HepG2 (cell line): ENCODE data around the gene THOC6. TPM values are rescaled to one million over a fixed set of nuclear protein-coding genes. Genes with fewer than 3 reads are reported as not detected.
A peak's percentile ranks its signal among the peaks of the same experiment; 100 is the strongest.

Experiments used
- AGO1 ChIP-seq: fragments of 200-400 bp; formaldehyde crosslinking; IDR thresholded peaks from 2 replicates; pipeline ENCODE4 v1.6.1; 2017; ENCODE audit warnings: mild to moderate bottlenecking, low read depth, low read length, moderate library complexity; ENCODE audit not compliant: poor library complexity, severe bottlenecking
- CEBPG ChIP-seq: IDR thresholded peaks from 2 replicates; pipeline ENCODE4 v1.6.1; 2016
- FOXK1 ChIP-seq: sonication (generic); formaldehyde crosslinking; IDR thresholded peaks from 2 replicates; pipeline ENCODE4 v1.4.0; 2020; ENCODE audit warnings: low read depth, missing genetic modification reagents, borderline replicate concordance
- HDAC2 ChIP-seq: sonication (generic); formaldehyde crosslinking; IDR thresholded peaks from 2 replicates; pipeline ENCODE4 v1.4.0; 2020; ENCODE audit warnings: missing genetic modification reagents
- HNRNPL ChIP-seq: fragments of 200-400 bp; formaldehyde crosslinking; IDR thresholded peaks from 2 replicates; pipeline ENCODE4 v1.6.1; 2017; ENCODE audit warnings: mild to moderate bottlenecking, low read depth, low read length
- HOXA7 ChIP-seq: sonication (generic); formaldehyde crosslinking; IDR thresholded peaks from 2 replicates; pipeline ENCODE4 v1.8.1; 2022; ENCODE audit warnings: mild to moderate bottlenecking, missing genetic modification reagents, moderate library complexity
- NCOR1 ChIP-seq: fragments of 200-600 bp; sonication (generic); IDR thresholded peaks from 2 replicates; pipeline ENCODE4 v1.7.0; 2017; ENCODE audit warnings: antibody characterized with exemption, low read length, borderline replicate concordance
- STAG1 ChIP-seq: sonication (generic); formaldehyde crosslinking; IDR thresholded peaks from 2 replicates; pipeline ENCODE4 v1.4.0; 2020; ENCODE audit warnings: missing genetic modification reagents
- ZKSCAN5 ChIP-seq: sonication (generic); formaldehyde crosslinking; IDR thresholded peaks from 2 replicates; pipeline ENCODE4 v1.5.1; 2020; ENCODE audit warnings: mild to moderate bottlenecking, missing genetic modification reagents
- ZNF225 ChIP-seq: sonication (generic); formaldehyde crosslinking; IDR thresholded peaks from 2 replicates; pipeline ENCODE4 v1.4.0; 2020; ENCODE audit warnings: mild to moderate bottlenecking, missing genetic modification reagents
- ZNF446 ChIP-seq: sonication (generic); formaldehyde crosslinking; IDR thresholded peaks from 2 replicates; pipeline ENCODE4 v1.5.0; 2020; ENCODE audit warnings: mild to moderate bottlenecking, missing genetic modification reagents
- ZNF562 ChIP-seq: sonication (generic); formaldehyde crosslinking; IDR thresholded peaks from 2 replicates; pipeline ENCODE4 v1.8.0; 2022; ENCODE audit warnings: missing genetic modification reagents, borderline replicate concordance
- ZNF577 ChIP-seq: sonication (generic); formaldehyde crosslinking; IDR thresholded peaks from 2 replicates; pipeline ENCODE4 v1.4.0; 2020; ENCODE audit warnings: mild to moderate bottlenecking, low read depth, missing genetic modification reagents, borderline replicate concordance
- ZSCAN29 ChIP-seq: sonication (generic); formaldehyde crosslinking; conservative IDR thresholded peaks from 2 replicates; pipeline ENCODE4 v1.4.0; 2020; ENCODE audit warnings: mild to moderate bottlenecking, missing genetic modification reagents
- polyA plus RNA-seq, 8 experiments: library from polyadenylated mRNA; depleted of rRNA in 3 of 8; stranded (reverse) in 7 of 8; unstranded in 1 of 8; fragments of >200 nt; fragmentation: Illumina TruSeq in 4 of 8; extraction: Trizol in 4 of 8; gene quantifications; 2 replicates each; pipeline versions ENCODE4 v1.2.1 to v1.2.3, GENCODE V29; 2011 to 2016; ENCODE audit warnings: low read depth in 4 of 8, missing spikeins in 1 of 8, mixed read lengths in 1 of 8; ENCODE audit not compliant: insufficient read depth in 1 of 8
- total RNA-seq, 5 experiments: library from RNA; depleted of rRNA; stranded (reverse); fragments of >200 nt; fragmentation: Illumina TruSeq; extraction: Trizol; gene quantifications; 2 replicates each; pipeline ENCODE4 v1.2.3, GENCODE V29; 2016; ENCODE audit warnings: low read depth in 1 of 5
- TF ChIP-seq, protein P1 (sequence below): sonication (generic); formaldehyde crosslinking; IDR thresholded peaks from 2 replicates; pipeline ENCODE4 v1.9.0; 2021; ENCODE audit warnings: missing genetic modification reagents, borderline replicate concordance
- TF ChIP-seq, protein P2 (sequence below): sonication (generic); formaldehyde crosslinking; IDR thresholded peaks from 2 replicates; pipeline ENCODE4 v1.5.0; 2020; ENCODE audit warnings: mild to moderate bottlenecking, missing genetic modification reagents, borderline replicate concordance
- TF ChIP-seq, protein P3 (sequence below): sonication (generic); formaldehyde crosslinking; IDR thresholded peaks from 2 replicates; pipeline ENCODE4 v1.8.1; 2023; ENCODE audit warnings: mild to moderate bottlenecking, missing genetic modification reagents
- TF ChIP-seq, protein P4 (sequence below): IDR thresholded peaks from 2 replicates; pipeline ENCODE4 v1.6.1; 2012; ENCODE audit warnings: low read depth, low read length, improper control_type of control experiment
- TF ChIP-seq, protein P5 (sequence below): sonication (generic); formaldehyde crosslinking; IDR thresholded peaks from 2 replicates; pipeline ENCODE4 v1.5.1; 2020; ENCODE audit warnings: missing genetic modification reagents, mild to moderate bottlenecking, borderline replicate concordance

The THOC6 gene
- total and polyA plus RNA-seq, 2 of the 13 experiments (the other 11 are each of a cell fraction or from before 2014, with no cell fraction given) = 32.1 to 37.0 TPM

DNA sequence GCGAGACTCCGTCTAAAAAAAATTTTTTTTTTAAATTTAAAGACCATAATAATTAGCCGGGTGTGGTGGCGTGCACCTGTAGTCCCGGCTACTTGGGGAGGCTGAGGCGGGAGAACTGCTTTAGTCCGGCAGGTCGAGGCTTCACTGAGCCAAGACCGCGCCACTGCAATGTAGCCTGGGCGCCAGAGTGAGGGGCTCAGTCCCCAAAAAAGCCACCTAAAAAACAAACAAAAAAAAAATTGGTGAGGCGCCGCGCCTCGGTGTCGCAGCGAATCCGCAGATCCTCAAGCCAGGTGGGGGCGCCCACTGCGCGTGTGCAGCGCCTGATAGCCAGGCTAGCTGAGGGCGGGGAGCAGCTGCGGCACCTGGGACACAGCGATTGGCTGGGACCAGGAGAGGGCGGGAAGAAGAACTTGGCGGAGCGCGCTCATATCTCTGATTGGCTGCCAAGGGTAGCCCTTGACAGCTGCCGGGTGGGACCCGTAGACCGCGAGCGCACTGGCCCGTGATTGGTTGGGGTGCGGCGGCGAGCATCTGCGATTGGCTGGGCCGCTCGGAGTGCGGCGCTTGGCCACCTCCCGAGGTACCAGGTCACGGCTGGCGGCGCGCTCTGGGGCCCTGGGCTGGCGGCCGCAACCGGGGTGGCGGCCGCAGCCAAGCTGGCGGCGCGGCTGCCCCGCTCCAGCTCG lies 20.1 kb upstream of the THOC6 start (continued):
- TF ChIP-seq HDAC2 (peak; percentile 76), ZNF577 (CRISPR knock-in tag) (no peak), ZSCAN29 (CRISPR knock-in tag) (no peak), ZKSCAN5 (no peak), HNRNPL (0 out of 2 replicates have a peak, but pooled peaks have one; percentile 50), NCOR1 (no peak), ZNF562 (CRISPR knock-in tag) (no peak), STAG1 (peak; percentile 94), ZNF446 (CRISPR knock-in tag) (no peak), ZNF225 (CRISPR knock-in tag) (no peak), CEBPG (no peak), HOXA7 (no peak), FOXK1 (no peak), AGO1 (peak; percentile 75)
- TF ChIP-seq, protein P1, sequence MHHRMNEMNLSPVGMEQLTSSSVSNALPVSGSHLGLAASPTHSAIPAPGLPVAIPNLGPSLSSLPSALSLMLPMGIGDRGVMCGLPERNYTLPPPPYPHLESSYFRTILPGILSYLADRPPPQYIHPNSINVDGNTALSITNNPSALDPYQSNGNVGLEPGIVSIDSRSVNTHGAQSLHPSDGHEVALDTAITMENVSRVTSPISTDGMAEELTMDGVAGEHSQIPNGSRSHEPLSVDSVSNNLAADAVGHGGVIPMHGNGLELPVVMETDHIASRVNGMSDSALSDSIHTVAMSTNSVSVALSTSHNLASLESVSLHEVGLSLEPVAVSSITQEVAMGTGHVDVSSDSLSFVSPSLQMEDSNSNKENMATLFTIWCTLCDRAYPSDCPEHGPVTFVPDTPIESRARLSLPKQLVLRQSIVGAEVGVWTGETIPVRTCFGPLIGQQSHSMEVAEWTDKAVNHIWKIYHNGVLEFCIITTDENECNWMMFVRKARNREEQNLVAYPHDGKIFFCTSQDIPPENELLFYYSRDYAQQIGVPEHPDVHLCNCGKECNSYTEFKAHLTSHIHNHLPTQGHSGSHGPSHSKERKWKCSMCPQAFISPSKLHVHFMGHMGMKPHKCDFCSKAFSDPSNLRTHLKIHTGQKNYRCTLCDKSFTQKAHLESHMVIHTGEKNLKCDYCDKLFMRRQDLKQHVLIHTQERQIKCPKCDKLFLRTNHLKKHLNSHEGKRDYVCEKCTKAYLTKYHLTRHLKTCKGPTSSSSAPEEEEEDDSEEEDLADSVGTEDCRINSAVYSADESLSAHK (CRISPR knock-in tag) = no peak
- TF ChIP-seq, protein P2, sequence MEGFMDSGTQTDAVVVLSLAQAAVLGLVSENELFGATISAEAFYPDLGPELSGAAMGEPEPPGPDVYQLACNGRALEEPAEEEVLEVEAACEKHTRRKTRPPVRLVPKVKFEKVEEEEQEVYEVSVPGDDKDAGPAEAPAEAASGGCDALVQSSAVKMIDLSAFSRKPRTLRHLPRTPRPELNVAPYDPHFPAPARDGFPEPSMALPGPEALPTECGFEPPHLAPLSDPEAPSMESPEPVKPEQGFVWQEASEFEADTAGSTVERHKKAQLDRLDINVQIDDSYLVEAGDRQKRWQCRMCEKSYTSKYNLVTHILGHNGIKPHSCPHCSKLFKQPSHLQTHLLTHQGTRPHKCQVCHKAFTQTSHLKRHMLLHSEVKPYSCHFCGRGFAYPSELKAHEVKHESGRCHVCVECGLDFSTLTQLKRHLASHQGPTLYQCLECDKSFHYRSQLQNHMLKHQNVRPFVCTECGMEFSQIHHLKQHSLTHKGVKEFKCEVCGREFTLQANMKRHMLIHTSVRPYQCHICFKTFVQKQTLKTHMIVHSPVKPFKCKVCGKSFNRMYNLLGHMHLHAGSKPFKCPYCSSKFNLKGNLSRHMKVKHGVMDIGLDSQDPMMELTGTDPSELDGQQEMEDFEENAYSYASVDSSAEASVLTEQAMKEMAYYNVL (CRISPR knock-in tag) = no peak
- TF ChIP-seq, protein P3, sequence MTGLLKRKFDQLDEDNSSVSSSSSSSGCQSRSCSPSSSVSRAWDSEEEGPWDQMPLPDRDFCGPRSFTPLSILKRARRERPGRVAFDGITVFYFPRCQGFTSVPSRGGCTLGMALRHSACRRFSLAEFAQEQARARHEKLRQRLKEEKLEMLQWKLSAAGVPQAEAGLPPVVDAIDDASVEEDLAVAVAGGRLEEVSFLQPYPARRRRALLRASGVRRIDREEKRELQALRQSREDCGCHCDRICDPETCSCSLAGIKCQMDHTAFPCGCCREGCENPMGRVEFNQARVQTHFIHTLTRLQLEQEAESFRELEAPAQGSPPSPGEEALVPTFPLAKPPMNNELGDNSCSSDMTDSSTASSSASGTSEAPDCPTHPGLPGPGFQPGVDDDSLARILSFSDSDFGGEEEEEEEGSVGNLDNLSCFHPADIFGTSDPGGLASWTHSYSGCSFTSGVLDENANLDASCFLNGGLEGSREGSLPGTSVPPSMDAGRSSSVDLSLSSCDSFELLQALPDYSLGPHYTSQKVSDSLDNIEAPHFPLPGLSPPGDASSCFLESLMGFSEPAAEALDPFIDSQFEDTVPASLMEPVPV (CRISPR knock-in tag) = no peak; the same call in 1 of the 2 replicates
- TF ChIP-seq, protein P4, sequence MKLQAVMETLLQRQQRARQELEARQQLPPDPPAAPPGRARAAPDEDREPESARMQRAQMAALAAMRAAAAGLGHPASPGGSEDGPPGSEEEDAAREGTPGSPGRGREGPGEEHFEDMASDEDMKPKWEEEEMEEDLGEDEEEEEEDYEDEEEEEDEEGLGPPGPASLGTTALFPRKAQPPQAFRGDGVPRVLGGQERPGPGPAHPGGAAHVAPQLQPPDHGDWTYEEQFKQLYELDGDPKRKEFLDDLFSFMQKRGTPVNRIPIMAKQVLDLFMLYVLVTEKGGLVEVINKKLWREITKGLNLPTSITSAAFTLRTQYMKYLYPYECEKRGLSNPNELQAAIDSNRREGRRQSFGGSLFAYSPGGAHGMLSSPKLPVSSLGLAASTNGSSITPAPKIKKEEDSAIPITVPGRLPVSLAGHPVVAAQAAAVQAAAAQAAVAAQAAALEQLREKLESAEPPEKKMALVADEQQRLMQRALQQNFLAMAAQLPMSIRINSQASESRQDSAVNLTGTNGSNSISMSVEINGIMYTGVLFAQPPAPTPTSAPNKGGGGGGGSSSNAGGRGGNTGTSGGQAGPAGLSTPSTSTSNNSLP = no peak
- TF ChIP-seq, protein P5, sequence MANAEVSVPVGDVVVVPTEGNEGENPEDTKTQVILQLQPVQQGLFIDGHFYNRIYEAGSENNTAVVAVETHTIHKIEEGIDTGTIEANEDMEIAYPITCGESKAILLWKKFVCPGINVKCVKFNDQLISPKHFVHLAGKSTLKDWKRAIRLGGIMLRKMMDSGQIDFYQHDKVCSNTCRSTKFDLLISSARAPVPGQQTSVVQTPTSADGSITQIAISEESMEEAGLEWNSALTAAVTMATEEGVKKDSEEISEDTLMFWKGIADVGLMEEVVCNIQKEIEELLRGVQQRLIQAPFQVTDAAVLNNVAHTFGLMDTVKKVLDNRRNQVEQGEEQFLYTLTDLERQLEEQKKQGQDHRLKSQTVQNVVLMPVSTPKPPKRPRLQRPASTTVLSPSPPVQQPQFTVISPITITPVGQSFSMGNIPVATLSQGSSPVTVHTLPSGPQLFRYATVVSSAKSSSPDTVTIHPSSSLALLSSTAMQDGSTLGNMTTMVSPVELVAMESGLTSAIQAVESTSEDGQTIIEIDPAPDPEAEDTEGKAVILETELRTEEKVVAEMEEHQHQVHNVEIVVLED (CRISPR knock-in tag) = peak; percentile 72; the same call in 1 of the 2 replicates
